ENCODE results near the gene KCNK6. TPM values are rescaled to one million over a fixed set of nuclear protein-coding genes. Genes with fewer than 3 reads are reported as not detected.

Gene KCNK6
- total RNA-seq, 1 donor from 2014 or later, result 0.92 TPM

DNA sequence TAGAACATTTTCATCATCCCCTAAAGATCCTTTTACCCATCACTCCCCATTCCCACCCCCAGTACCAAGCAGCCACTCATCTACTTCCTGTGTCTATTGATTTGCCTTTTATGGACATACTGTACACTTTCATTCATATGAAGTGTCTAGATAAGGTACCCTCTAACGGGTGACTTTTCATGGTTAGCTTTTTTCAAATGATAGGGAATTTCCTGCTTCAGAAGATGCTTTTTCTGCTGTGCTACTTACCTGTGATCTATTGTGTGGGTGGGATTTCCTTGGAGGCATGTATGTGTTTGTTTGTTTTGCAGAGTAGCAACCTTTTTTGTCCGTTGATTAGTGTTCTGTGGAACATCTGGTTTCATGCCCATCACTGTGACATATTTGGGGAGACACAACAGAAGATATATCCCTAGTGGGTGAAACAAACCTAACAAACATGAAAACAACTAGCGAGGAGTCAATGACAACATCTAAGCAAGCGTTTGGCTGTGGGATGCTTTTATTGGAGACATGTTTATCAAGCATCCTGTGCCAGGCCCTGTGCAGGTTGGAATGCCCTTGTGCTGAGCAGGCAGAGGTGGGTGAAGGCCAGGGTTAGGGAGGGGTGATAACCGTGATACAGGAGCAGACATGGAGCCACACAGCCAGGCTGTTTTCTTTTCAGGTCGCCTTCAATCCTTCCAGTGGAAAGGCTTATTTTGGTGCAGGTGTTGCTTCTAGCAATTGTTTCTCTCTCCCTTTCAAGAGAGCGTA is 37.7 kb upstream of the KCNK6 start:
- no peaks in the 10 kb centered on the region for H3K9me3 ChIP-seq (ENCODE audit: low read depth)
- no peaks in the 10 kb centered on the region for H3K36me3 ChIP-seq
- no peak for DNase-seq (ENCODE audit: low spot score)
- H3K27ac ChIP-seq, result no peak overlapping the region
- Mint-ChIP-seq H3K27ac (no peak overlapping the region), H3K4me3 (no peak overlapping the region), H3K36me3 (no peaks in the 10 kb centered on the region), H3K27me3 (ENCODE audit: insufficient read depth, low read depth) (peaks cover 6% of the 10 kb centered on the region), H3K4me1 (peaks cover 10% of the 10 kb centered on the region), H3K9me3 (no peaks in the 10 kb centered on the region)
- TF ChIP-seq EZH2phosphoT487 (IDR thresholded peaks at IDR 0.05) (no peak), EZH2 (IDR thresholded peaks at IDR 0.05) (no peak)
- TF ChIP-seq, protein P1, sequence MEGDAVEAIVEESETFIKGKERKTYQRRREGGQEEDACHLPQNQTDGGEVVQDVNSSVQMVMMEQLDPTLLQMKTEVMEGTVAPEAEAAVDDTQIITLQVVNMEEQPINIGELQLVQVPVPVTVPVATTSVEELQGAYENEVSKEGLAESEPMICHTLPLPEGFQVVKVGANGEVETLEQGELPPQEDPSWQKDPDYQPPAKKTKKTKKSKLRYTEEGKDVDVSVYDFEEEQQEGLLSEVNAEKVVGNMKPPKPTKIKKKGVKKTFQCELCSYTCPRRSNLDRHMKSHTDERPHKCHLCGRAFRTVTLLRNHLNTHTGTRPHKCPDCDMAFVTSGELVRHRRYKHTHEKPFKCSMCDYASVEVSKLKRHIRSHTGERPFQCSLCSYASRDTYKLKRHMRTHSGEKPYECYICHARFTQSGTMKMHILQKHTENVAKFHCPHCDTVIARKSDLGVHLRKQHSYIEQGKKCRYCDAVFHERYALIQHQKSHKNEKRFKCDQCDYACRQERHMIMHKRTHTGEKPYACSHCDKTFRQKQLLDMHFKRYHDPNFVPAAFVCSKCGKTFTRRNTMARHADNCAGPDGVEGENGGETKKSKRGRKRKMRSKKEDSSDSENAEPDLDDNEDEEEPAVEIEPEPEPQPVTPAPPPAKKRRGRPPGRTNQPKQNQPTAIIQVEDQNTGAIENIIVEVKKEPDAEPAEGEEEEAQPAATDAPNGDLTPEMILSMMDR (IDR thresholded peaks at IDR 0.05), result no peak
- H2AFZ ChIP-seq (replicated peaks), result no peak overlapping the region
- peaks cover 47% of the 10 kb centered on the region for H3K79me2 ChIP-seq (ENCODE audit: low read depth)
- no peaks in the 10 kb centered on the region for H3K27me3 ChIP-seq
- peaks cover 7% of the 10 kb centered on the region for H3F3A ChIP-seq (ENCODE audit: low read depth)
- no peak overlapping the region for H3K4me2 ChIP-seq
- peaks cover 21% of the 10 kb centered on the region for H4K20me1 ChIP-seq (ENCODE audit: low read depth)
- no peak overlapping the region for H3K4me3 ChIP-seq
- H3K9ac ChIP-seq, result no peak overlapping the region
- H3K4me1 ChIP-seq, result peaks cover 5% of the 10 kb centered on the region

DNA sequence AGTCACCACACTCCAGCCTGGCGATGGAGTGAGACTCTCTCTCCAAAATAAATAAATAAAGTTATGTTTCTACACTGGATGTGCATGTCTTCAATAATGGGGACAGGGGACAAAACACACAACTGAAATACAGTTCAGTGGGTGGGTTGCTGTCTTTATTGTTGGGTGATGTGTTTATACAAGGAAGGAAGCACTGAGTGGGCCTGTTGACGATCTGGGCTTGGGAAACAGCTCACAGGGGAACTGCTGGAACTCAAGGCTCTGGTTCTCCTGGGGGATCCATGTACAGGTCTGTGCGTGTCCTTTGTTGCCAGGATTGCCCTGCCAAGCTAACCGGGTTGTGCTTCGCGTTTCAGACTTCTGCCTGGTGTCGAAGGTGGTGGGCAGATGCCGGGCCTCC is 36.4 kb upstream of the KCNK6 start:
- H3K36me3 ChIP-seq, result no peaks in the 10 kb centered on the region
- no peaks in the 10 kb centered on the region for H3K9me3 Mint-ChIP-seq
- H4K20me1 ChIP-seq (ENCODE audit: low read depth), result peaks cover 10% of the 10 kb centered on the region
- no peaks in the 10 kb centered on the region for H3K4me1 ChIP-seq
- H3F3A ChIP-seq (ENCODE audit: low read depth), result no peaks in the 10 kb centered on the region
- H3K27me3 ChIP-seq, result no peaks in the 10 kb centered on the region
- H3K9me3 ChIP-seq (ENCODE audit: low read depth), result no peaks in the 10 kb centered on the region
- no peaks in the 10 kb centered on the region for H3K36me3 Mint-ChIP-seq
- DNase-seq (ENCODE audit: low spot score), result no peak
- H3K79me2 ChIP-seq (ENCODE audit: low read depth), result peaks cover 38% of the 10 kb centered on the region
- no peak overlapping the region for H3K4me3 Mint-ChIP-seq
- H3K4me3 ChIP-seq, result no peak overlapping the region
- no peak overlapping the region for H3K4me2 ChIP-seq
- H3K27ac ChIP-seq, result no peak overlapping the region
- H3K4me1 Mint-ChIP-seq, result peaks cover 10% of the 10 kb centered on the region
- H3K27me3 Mint-ChIP-seq (ENCODE audit: insufficient read depth, low read depth), result peaks cover 6% of the 10 kb centered on the region
- no peak for TF ChIP-seq EZH2 (IDR thresholded peaks at IDR 0.05)
- TF ChIP-seq, protein P1 (IDR thresholded peaks at IDR 0.05), result no peak
- H3K9ac ChIP-seq, result no peak overlapping the region
- no peak overlapping the region for H2AFZ ChIP-seq (replicated peaks)
- no peak overlapping the region for H3K27ac Mint-ChIP-seq

DNA sequence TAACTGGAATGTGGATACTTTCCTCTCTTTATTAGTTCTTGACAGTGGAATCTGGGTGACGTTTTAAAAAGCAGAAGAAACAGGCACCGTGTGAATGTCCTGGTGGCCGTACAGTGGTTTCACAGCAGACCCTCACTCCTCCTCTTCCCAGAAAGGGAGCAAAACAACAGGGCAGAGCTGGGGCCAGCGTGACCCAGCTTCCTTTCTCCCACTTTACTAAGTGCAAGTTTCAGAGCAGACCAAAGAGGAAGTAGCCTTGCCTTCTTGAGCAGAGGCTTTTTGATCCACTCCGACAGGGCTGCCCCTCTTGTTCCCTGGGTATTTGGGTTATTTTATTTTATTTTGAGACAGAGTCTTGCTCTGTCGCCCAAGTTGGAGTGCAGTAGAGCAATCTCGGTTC is 35.2 kb upstream of the KCNK6 start:
- no peak overlapping the region for H3K27ac Mint-ChIP-seq
- no peaks in the 10 kb centered on the region for H3K9me3 Mint-ChIP-seq
- H3K36me3 Mint-ChIP-seq, result no peaks in the 10 kb centered on the region

More for the DNA sequence above, 35.2 kb upstream of the KCNK6 start:
- peaks cover 6% of the 10 kb centered on the region for H3K27me3 Mint-ChIP-seq (ENCODE audit: insufficient read depth, low read depth)
- Histone ChIP-seq H4K20me1 (ENCODE audit: low read depth) (peaks cover 6% of the 10 kb centered on the region), H3K27me3 (no peaks in the 10 kb centered on the region), H3K4me2 (no peak overlapping the region), H3K4me3 (no peak overlapping the region), H3K27ac (no peak overlapping the region), H3K9ac (no peak overlapping the region), H2AFZ (replicated peaks) (no peak overlapping the region), H3K36me3 (no peaks in the 10 kb centered on the region), H3K4me1 (no peaks in the 10 kb centered on the region), H3K79me2 (ENCODE audit: low read depth) (peaks cover 27% of the 10 kb centered on the region), H3F3A (ENCODE audit: low read depth) (no peaks in the 10 kb centered on the region), H3K9me3 (ENCODE audit: low read depth) (no peaks in the 10 kb centered on the region)
- no peak for TF ChIP-seq EZH2 (IDR thresholded peaks at IDR 0.05)
- TF ChIP-seq, protein P1 (IDR thresholded peaks at IDR 0.05), result no peak
- no peak for TF ChIP-seq EZH2phosphoT487 (IDR thresholded peaks at IDR 0.05)
- peaks cover 9% of the 10 kb centered on the region for H3K4me1 Mint-ChIP-seq
- no peak for DNase-seq (ENCODE audit: low spot score)
- H3K4me3 Mint-ChIP-seq, result no peak overlapping the region

Measured in neural progenitor cell (in vitro differentiated cells).